Right kidney (tissue), 1 donor: Measurements from ENCODE around the gene ACP1.

ENCODE experiments used
- DNase-seq: peaks from one replicate; pipeline ENCODE4 v3.0.0-alpha.2; 2016

The ACP1 gene

GRCh38 chr2:249538-250042 is 15.2 kb upstream of the ACP1 start:
- no peak for DNase-seq

GRCh38 chr2:252001-252602 is 12.6 kb upstream of the ACP1 start:
- DNase-seq: no peak

- no peak for DNase-seq
Observed at GRCh38 chr2:253202-253638, 11.5 kb upstream of the ACP1 start.

- DNase-seq: no peak
Observed at GRCh38 chr2:254241-254640, 10.5 kb upstream of the ACP1 start.

GRCh38 chr2:255195-255594 is 9.6 kb upstream of the ACP1 start:
- no peak for DNase-seq

GRCh38 chr2:256094-256493 is 8.7 kb upstream of the ACP1 start:
- DNase-seq: no peak

- no peak for DNase-seq
Observed at GRCh38 chr2:257429-257828, 7.3 kb upstream of the ACP1 start.

GRCh38 chr2:257842-258241 is 6.9 kb upstream of the ACP1 start:
- DNase-seq: no peak

GRCh38 chr2:258933-259332 is 5.8 kb upstream of the ACP1 start:
- DNase-seq: no peak

GRCh38 chr2:259789-260331 is 4.9 kb upstream of the ACP1 start:
- DNase-seq: no peak

- no peak for DNase-seq
Observed at GRCh38 chr2:260507-261161, 4.1 kb upstream of the ACP1 start.

- DNase-seq: no peak
Observed at GRCh38 chr2:262117-262516, 2.6 kb upstream of the ACP1 start.

GRCh38 chr2:263022-263738 is 1.6 kb upstream of the ACP1 start:
- peak; percentile 51 for DNase-seq

- DNase-seq: peak; percentile 82
Observed at GRCh38 chr2:263774-264492, 814 bp upstream of the ACP1 start, which contains the start of gene SH3YL1. Gene SH3YL1, minus strand, starts transcription at chr2:264032. Its CDS starts 48 bp downstream, at chr2:263984.

- no peak for DNase-seq
Observed at GRCh38 chr2:268323-268722, 3.6 kb downstream of the ACP1 start.

- DNase-seq: no peak
Observed at GRCh38 chr2:269356-270030, 4.7 kb downstream of the ACP1 start.

- no peak for DNase-seq
Observed at GRCh38 chr2:270861-271260, 6.1 kb downstream of the ACP1 start.

- DNase-seq: no peak
Observed at GRCh38 chr2:271917-272316, 7.2 kb downstream of the ACP1 start.

GRCh38 chr2:273333-273732 is 8.6 kb downstream of the ACP1 start:
- DNase-seq: no peak

GRCh38 chr2:274503-274902 is 9.8 kb downstream of the ACP1 start:
- no peak for DNase-seq

- DNase-seq: no peak
Observed at GRCh38 chr2:275466-275865, 10.7 kb downstream of the ACP1 start.
